Activated T-cell treated with anti-CD3 and anti-CD28 coated beads for 24 hours (primary cell): Measurements from ENCODE around the gene EFEMP2.

Source experiments
- DNase-seq: peaks from one replicate; pipeline ENCODE4 v3.0.0-alpha.2; 2020; ENCODE audit warnings: low read depth

The EFEMP2 gene

GRCh38 chr11:65865550-65866172 is 6.9 kb downstream of the EFEMP2 start:
- DNase-seq, result no peak

DNA sequence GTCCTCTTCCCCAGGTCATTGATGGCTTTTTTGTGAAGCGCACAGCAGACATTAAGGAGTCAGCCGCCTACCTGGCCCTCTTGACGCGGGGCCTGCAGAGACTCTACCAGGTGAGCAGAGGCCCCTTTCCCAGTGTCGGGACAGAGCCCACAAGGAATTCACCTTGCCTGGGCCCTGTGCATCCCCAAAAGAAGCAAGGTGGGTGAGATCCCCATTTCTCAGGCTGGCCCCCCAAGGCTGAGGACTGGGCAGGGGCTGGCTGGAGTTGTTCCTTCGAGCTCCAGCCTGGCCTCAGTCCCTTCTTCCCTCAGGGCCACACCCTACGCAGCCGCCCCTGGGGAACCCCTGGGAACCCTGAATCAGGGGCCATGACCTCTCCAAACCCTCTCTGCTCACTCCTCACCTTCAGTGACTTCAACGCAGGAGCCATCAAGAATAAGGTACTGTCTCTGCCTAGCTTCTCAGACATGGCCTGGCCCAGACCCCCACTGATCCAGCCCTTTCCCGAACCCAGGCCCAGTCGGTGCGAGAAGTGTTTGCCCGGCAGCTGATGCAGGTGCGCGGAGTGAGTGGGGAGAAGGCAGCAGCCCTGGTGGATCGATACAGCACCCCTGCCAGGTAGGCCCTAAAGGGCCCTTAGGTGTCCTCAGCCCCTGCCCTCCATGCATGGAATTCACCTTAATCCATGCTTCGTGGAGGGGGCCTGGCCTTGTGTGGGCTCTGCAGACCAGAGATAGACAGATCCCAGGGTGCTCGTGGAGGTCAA is 7.7 kb downstream of the EFEMP2 start:
- DNase-seq, result no peak

GRCh38 chr11:65863889-65864705 is 8.5 kb downstream of the EFEMP2 start:
- DNase-seq, result no peak

- DNase-seq, result no peak
Measured at GRCh38 chr11:65862941-65863888, 9.4 kb downstream of the EFEMP2 start.

DNA sequence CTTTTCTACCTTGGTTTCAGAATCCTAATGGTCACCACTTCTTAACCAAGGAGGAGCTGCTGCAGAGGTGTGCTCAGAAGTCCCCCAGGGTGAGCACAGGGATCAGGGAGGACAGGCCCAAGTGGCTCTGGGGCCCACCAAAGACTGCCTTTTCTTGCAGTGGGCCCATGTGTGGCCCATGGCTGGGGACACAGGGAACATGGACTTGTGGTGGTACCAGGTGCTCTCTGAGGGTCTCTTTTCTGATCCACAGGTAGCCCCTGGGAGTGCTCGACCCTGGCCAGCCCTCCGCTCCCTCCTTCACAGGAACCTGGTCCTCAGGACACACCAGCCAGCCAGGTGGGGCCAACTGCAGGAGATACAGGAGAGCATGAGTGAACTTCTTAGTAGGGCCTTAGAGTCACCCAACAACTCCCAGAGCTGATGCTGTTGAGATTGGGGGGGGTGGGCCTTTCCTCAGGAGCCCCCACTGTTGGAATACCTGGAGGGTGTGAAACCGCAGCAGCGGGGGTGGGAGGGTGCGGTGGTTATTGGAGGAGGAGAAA is 10.3 kb downstream of the EFEMP2 start:
- DNase-seq, result no peak

GRCh38 chr11:65861533-65862183 is 10.9 kb downstream of the EFEMP2 start:
- no peak for DNase-seq

DNA sequence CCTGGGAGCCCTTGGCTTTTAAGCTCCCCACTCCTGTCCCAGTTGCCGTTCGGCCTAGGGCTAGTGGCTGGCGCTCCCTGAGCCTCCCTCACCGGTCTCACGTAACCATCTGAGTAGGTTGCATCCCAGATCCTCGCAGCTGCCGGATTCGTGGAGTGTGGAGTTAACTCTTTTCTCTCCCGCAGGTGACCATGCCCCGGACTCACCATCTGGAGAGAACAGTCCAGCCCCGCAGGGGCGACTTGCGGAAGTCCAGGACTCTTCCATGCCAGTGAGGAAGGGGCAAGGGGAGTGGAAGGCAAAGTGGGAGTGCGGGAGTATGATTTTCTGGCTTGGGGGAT is 11.5 kb downstream of the EFEMP2 start:
- no peak for DNase-seq

DNA sequence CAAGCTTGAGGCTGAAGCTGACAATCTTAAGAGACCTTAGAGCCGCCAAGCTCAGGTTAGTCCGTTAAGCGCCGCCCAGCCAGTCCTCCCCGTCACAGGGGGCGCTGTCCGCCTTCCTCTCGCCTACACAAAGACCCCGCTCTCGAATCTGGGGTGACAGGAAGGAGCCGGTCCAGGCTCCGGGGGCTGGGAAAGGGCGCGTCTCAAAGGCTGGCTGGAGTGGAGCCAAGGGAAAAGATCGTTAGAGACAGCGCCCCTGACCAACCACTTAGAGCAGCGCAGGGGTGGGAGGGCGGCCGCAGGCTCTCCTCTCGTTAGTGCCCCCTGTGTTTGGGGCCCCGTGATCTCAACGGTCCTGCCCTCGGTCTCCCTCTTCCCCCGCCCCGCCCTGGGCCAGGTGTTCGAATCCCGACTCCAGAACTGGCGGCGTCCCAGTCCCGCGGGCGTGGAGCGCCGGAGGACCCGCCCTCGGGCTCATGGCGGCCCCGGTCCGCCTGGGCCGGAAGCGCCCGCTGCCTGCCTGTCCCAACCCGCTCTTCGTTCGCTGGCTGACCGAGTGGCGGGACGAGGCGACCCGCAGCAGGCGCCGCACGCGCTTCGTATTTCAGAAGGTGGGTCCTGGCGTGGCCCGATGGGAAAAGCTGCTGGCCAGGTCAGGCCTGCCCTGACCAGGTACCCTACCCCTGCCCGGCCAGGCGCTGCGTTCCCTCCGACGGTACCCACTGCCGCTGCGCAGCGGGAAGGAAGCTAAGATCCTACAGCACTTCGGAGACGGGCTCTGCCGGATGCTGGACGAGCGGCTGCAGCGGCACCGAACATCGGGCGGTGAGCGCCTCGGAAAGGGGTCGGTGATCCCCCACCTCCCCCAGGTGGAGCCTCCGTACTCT is 12.1 kb downstream of the EFEMP2 start, which contains the start of gene MUS81:
Gene MUS81, plus strand, starts transcription at position 156 of the 887 bp plus-strand sequence. Its CDS starts 321 bp downstream, at position 477.
- DNase-seq, result peak; percentile 94

DNA sequence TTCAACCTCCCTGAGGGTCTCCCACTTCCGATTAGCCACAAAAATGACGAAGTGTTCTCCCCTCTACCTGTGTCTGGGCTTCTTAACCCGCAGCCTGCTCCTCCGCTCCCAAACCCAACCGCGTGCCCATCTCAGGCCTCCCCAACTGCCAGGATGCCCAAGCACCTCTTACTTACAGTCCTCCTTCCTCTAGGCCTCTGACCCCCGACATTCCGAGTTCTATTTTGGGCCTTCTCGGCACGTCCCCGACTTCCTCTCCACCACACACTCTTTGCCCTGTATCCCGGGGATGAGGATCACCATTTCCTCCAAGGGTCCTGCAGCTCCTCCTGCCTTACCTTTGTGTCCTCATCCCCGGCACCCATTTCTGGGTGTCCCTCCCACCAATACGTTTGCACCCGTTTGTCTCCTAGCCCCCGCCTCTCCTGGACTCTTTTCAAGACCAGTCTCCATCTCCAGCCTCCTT is 12.8 kb downstream of the EFEMP2 start:
- DNase-seq, result no peak

DNA sequence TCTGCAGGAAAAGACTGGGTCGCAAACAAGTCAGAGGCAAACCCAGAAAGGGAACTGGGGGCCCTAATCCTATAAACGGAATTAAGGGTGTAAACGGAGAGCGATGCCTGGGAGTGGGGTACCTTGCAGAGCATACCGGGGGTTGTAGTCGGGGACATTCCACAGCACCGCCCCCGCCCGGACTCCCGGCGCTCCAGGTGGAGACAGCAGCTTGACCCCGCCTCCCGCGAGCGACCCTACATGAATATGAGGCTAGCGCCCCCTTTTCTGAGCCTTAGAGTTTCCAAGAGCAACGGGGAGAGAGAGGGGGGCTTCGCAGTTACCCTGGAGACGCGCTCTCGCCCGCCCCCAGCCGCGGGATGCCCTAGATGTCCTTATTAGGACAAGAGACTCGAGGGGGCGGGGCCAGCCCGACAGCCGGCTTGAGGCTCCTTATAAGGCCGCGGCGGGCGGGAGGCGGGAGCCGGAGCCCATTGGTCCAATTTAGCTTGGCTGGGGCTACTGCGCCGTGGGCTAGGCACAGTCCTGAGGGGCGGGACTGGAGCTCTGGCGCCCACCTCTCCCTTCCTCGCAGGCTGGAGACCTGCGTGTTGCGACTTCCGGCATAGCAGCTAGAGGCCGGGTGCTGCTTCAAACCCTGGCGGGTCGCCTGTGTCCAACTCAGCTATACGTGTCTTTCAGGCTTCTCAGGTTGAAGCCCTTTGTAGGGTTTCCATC is 13.3 kb downstream of the EFEMP2 start:
- DNase-seq, result peak; percentile 94

- no peak for DNase-seq
Measured at GRCh38 chr11:65858681-65859087, 13.9 kb downstream of the EFEMP2 start.

DNA sequence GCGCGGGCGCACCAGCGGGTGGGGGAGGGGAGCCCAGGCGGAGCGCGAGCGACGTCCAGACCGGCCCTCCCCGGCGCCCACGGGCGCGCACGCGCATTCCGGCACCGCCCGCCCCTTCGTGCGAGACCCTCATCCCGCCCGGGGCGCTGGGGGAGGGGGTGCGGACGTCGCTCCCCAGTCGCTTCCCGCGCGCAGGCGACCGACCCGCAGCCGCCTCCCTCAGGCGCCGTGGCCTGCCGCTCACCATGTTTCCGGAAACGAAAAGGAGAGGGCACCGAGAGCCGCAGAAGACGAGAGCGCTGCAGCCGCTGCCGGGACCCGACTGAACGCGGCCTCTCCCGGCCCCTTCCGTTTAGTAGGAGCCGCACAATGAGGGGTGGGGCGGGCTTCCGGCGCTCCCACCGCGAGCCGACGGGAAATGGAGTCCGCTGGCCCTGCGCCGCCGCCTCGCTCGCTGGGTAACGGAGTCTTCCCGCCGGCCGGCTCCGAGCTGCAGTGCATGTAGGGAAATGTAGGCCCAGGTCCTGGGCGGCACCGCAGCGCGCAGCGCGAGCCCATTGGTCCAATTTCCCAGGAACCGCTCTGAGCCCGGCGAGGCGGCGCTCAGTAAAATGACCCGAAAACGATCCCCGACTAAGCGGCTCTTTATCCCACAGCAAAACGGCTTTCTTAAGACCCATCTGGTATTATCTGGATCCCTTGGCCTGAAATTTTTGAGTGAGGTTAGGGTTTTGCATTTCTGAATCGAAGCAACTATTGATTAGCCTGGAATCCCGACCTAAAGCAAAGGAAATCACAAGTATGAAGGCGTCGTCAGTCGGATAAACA is 14.5 kb downstream of the EFEMP2 start, which contains the start of gene CFL1:
Gene CFL1, minus strand, starts transcription at position 328 of the 828 bp plus-strand sequence. Its CDS starts 81 bp downstream, at position 247.
- DNase-seq, result peak; percentile 96

GRCh38 chr11:65857500-65857852 is 15.1 kb downstream of the EFEMP2 start:
- DNase-seq, result peak; percentile 42

DNA sequence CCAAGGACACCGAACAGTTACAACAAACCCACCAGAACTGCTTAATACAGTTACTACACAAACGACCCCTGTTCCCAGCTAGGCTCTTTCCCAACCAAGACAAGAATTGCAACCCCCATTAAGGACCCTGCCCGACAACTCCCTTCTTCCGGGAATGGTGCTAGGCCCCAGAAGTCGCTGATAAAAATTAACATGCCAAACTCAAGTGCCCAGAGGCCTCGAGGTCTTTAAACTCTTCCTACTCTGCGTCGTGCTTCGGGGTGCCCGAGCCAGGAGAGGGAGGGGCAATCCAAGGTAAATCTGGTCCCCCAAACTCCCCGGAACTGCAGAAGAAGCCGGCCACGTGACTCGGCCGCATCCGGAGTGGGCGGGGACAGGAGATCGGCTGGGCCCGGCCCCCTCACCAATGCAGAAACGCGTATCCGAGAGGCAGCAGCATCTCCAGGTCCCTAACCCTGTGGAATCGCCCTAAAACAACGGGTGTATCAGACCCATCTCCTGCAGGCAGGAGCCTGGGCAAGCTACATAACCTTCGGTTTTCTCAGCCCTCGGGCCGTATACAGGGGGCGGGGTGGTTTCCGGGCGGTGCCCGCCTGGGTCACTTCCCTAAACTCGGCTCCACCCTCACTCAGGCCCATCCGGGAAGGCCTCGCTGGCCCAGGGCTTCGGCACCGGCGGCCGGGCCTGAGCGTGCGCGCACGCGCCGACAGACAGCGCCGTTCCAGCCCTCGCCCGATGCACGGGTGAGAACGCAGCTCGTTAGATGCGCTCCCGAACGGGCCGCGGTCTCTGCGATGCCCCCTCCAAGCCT is 15.7 kb downstream of the EFEMP2 start:
- peak; percentile 73 for DNase-seq

DNA sequence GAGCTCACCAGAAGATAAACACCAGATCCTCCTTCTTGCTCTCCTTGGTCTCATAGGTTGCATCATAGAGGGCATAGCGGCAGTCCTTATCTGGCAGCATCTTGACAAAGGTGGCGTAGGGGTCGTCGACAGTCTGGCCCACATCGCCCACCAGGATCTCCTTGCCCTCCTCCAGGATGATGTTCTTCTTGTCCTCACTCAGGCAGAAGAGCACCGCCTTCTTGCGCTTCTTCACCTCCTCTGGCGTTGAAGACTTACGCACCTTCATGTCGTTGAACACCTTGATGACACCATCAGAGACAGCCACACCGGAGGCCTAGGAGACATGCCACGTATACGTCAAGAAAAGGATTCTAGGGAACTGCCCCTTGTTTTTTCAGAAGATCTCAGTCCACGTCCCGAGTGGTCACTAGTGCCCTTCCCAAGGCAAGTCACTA is 16.7 kb downstream of the EFEMP2 start:
- no peak for DNase-seq

DNA sequence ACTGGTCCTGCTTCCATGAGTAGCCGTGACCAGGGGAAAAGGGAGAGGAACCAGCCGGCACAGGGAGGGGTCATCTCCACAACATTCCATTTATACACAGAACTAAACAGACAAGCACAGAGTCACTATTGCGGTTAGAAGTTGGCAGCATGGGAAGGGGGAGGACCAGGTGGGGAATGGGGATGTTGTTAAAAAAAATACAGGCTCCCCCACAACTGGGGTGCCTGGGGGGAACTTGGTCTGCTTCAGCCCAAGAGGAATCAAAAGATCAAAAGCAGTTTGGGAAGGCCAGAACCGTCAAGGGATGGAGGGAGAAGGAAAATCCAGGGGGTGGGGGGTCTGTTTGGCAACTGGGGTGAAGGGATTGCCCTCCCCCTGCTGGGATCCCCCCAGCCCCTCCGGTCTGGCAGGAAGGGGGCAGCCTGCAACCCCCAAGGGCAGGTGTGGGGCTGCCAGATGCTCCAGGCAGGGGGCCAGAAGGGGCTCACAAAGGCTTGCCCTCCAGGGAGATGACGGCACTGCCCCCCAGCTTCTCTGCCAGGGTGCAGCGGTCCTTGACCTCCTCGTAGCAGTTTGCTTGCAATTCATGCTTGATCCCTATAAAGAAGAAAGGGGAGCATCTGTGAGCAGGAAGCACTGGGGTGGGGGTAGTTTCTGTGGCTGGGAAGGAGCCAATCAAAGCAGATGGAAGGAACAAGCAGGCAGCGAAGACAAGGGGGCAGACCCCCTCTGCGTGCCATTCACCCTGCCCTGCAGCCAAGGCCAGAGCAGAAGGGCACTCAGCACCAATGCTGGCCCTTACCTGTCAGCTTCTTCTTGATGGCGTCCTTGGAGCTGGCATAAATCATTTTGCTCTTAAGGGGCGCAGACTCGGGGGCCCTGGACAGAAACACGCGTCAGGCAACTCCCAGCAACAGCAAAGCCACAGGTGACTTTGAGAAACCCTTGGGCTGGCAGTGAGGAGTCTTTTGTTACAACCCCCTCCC is 17.5 kb downstream of the EFEMP2 start:
- no peak for DNase-seq
